Mesenchymal stem cell (in vitro differentiated cells and primary cell): ENCODE data around the gene PCNX4.

Experiments
- DNase-seq: peaks from one replicate; pipeline ENCODE4 v3.0.0-alpha.2; 2013
- H2AFZ ChIP-seq: one replicate; pipeline ENCODE4 v1.6.1; 2013; ENCODE audit warnings: low read depth, mild to moderate bottlenecking, control low read depth, inconsistent platforms, low read length, moderate library complexity
- H2AK5ac ChIP-seq: 2 replicates; pipeline ENCODE4 v1.6.1; 2013; ENCODE audit warnings: low read length, moderate library complexity, mild to moderate bottlenecking, inconsistent platforms; ENCODE audit not compliant: severe bottlenecking
- H2BK120ac ChIP-seq: one replicate; pipeline ENCODE4 v1.6.1; 2013; ENCODE audit warnings: low read depth, mild to moderate bottlenecking, inconsistent platforms, low read length, moderate library complexity
- H2BK12ac ChIP-seq, 2 experiments: one replicate each; pipeline ENCODE4 v1.6.1; 2013; ENCODE audit warnings: inconsistent platforms in 2 of 2, low read length in 2 of 2, mild to moderate bottlenecking in 2 of 2, moderate library complexity in 2 of 2, control low read depth in 1 of 2
- H2BK15ac ChIP-seq: one replicate; pipeline ENCODE4 v1.6.1; 2013; ENCODE audit warnings: mild to moderate bottlenecking, low read depth, inconsistent platforms; ENCODE audit not compliant: poor library complexity, severe bottlenecking
- H2BK5ac ChIP-seq: 2 replicates; pipeline ENCODE4 v1.6.1; 2013; ENCODE audit warnings: low read depth, mild to moderate bottlenecking, low read length, control low read depth, inconsistent platforms; ENCODE audit not compliant: poor library complexity, severe bottlenecking
- H3K14ac ChIP-seq, 2 experiments: one replicate each; pipeline ENCODE4 v1.6.1; 2013; ENCODE audit warnings: inconsistent platforms in 2 of 2, low read length in 2 of 2, control low read depth in 1 of 2, mild to moderate bottlenecking in 1 of 2, moderate library complexity in 1 of 2
- H3K18ac ChIP-seq, 2 experiments: one replicate each; pipeline ENCODE4 v1.6.1; 2013; ENCODE audit warnings: inconsistent platforms in 2 of 2, low read length in 2 of 2, control low read depth in 1 of 2, low read depth in 1 of 2, mild to moderate bottlenecking in 1 of 2
- H3K23ac ChIP-seq, 2 experiments: one replicate each; pipeline ENCODE4 v1.6.1; 2013; ENCODE audit warnings: inconsistent platforms in 2 of 2, low read length in 2 of 2, mild to moderate bottlenecking in 2 of 2, moderate library complexity in 2 of 2, control low read depth in 1 of 2
- H3K27ac ChIP-seq: 2 replicates; pipeline ENCODE4 v1.5.1; 2013; ENCODE audit warnings: mild to moderate bottlenecking, moderate library complexity, low read length, control low read depth, inconsistent platforms; ENCODE audit not compliant: poor library complexity, severe bottlenecking
- H3K27me3 ChIP-seq, 2 experiments: 2 replicates each; pipeline versions ENCODE4 v1.6.1 to v1.7.0; 2013; ENCODE audit warnings: low read length in 2 of 2, mild to moderate bottlenecking in 2 of 2, moderate library complexity in 2 of 2, control low read depth in 1 of 2, inconsistent platforms in 1 of 2; ENCODE audit not compliant: control insufficient read depth in 1 of 2, insufficient read depth in 1 of 2
- H3K36me3 ChIP-seq, 2 experiments: 2 replicates each; pipeline versions ENCODE4 v1.6.1 to v1.7.0; 2013; ENCODE audit warnings: low read length in 2 of 2, control low read depth in 1 of 2, inconsistent platforms in 1 of 2, low read depth in 1 of 2, mild to moderate bottlenecking in 1 of 2; ENCODE audit not compliant: insufficient read depth in 2 of 2, control insufficient read depth in 1 of 2
- H3K4ac ChIP-seq, 2 experiments: one replicate each; pipeline ENCODE4 v1.6.1; 2013; ENCODE audit warnings: inconsistent platforms in 2 of 2, low read length in 2 of 2, mild to moderate bottlenecking in 2 of 2, moderate library complexity in 2 of 2, control low read depth in 1 of 2, low read depth in 1 of 2
- H3K4me1 ChIP-seq: 2 replicates; pipeline ENCODE4 v1.6.1; 2013; ENCODE audit warnings: low read depth, low read length, control low read depth; ENCODE audit not compliant: control insufficient read depth, insufficient read depth
- H3K4me2 ChIP-seq: 2 replicates; pipeline ENCODE4 v1.6.1; 2013; ENCODE audit warnings: low read length, mild to moderate bottlenecking, inconsistent platforms; ENCODE audit not compliant: poor library complexity, severe bottlenecking
- H3K4me3 ChIP-seq, 2 experiments: 2 replicates each; pipeline versions ENCODE4 v1.5.1 to v1.7.0; 2013; ENCODE audit warnings: low read length in 2 of 2, mild to moderate bottlenecking in 2 of 2, control low read depth in 1 of 2, low read depth in 1 of 2; ENCODE audit not compliant: insufficient read depth in 1 of 2
- H3K79me1 ChIP-seq: replicated peaks from 2 replicates; pipeline ENCODE4 v1.6.1; 2013; ENCODE audit warnings: mild to moderate bottlenecking, control low read depth, low read length, inconsistent platforms; ENCODE audit not compliant: poor library complexity, severe bottlenecking
- H3K9ac ChIP-seq: 2 replicates; pipeline ENCODE4 v1.7.0; 2013; ENCODE audit warnings: mild to moderate bottlenecking, low read length, moderate library complexity
- H3K9me3 ChIP-seq: 2 replicates; pipeline ENCODE4 v1.7.0; 2013; ENCODE audit warnings: mild to moderate bottlenecking, low read length; ENCODE audit not compliant: control insufficient read depth
- H4K8ac ChIP-seq: one replicate; pipeline ENCODE4 v1.6.1; 2013; ENCODE audit warnings: inconsistent platforms, mild to moderate bottlenecking, low read length, moderate library complexity
- H4K91ac ChIP-seq: one replicate; pipeline ENCODE4 v1.6.1; 2013; ENCODE audit warnings: mild to moderate bottlenecking, low read length, inconsistent platforms
- WGBS: methylation state at CpG from one replicate; pipeline ENCODE4 v1.1.7; 2013; ENCODE audit warnings: mixed read lengths; 5-methylcytosine and 5-hydroxymethylcytosine counted together

PCNX4 gene

DNA sequence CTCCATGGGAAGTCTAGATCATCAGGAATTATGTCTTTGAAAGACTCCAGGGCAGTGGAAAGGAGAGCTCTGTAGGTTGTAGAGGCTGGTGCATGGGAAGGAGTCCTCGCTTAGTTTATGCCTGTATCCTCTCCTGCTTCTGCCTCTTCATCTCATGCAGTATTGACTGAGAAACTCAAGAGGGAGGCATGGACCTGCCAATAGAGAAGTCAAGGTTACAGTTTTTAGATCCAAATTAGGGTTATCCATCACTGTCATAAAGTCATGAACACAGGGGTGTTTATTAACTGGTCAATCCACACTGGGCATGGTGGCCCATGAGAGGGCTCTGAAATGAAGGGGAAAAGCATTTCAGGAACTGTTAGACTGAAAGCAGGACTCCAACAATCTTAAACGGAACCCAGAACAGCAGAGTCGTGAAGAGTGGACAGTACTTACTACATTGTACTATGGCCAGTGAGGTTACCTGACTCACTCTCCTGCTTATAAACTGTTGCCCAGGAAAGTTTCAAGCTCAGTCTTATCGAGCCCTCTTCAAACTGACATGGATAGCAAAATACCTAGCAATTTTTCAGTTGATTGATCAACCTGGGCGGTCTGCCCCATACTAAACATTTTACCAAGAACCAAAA, 103.6 kb downstream of the PCNX4 start:
- no peak overlapping the region for H3K4me2 ChIP-seq
- no peak overlapping the region for H3K23ac ChIP-seq
- H2BK120ac ChIP-seq, result no peak overlapping the region
- DNase-seq, result no peak
- H3K36me3 ChIP-seq, result no peaks in the 10 kb centered on the region
- H4K8ac ChIP-seq, result no peak overlapping the region
- H3K4ac ChIP-seq, result no peak overlapping the region
- H3K18ac ChIP-seq, result no peak overlapping the region
- 89% methylated on average over 4 of the region's 5 CpGs for WGBS
- no peak overlapping the region for H3K4me3 ChIP-seq
- H3K4me1 ChIP-seq, result no peaks in the 10 kb centered on the region
- no peak overlapping the region for H2AK5ac ChIP-seq
- H3K9me3 ChIP-seq, result peaks cover 18% of the 10 kb centered on the region
- no peak overlapping the region for H3K27ac ChIP-seq
- no peak overlapping the region for H3K14ac ChIP-seq
- H3K79me1 ChIP-seq, result no peaks in the 10 kb centered on the region
- H2BK12ac ChIP-seq, result no peak overlapping the region
- H2AFZ ChIP-seq, result no peak overlapping the region
- H3K9ac ChIP-seq, result no peak overlapping the region
- no peaks in the 10 kb centered on the region for H3K27me3 ChIP-seq
- no peak overlapping the region for H2BK5ac ChIP-seq
- no peak overlapping the region for H4K91ac ChIP-seq
- H2BK15ac ChIP-seq, result no peak overlapping the region

DNA sequence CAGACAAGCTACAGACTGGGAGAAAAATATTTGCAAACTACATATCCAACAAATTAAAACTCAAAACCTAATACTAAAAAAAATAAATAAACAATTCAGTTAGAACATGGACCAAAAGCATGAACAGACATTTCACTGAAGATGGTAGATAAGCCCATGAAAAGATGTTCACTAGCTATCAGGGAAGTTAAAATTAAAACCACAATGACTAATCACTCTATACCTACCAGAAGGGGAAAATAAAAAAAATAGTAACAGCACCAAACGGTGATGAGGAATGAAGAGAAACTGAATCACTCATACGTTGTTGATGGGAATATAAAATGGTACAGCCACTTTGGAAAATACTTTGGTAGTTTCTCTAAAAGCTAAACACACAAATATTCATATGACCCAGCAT, 104.6 kb downstream of the PCNX4 start:
- no peak for DNase-seq
- Histone ChIP-seq H3K9ac (no peak overlapping the region), H3K79me1 (no peaks in the 10 kb centered on the region), H3K36me3 (no peaks in the 10 kb centered on the region), H3K4me3 (no peak overlapping the region), H2BK5ac (no peak overlapping the region), H3K4ac (no peak overlapping the region), H3K4me1 (no peaks in the 10 kb centered on the region), H3K4me2 (no peak overlapping the region), H2BK12ac (no peak overlapping the region), H2AK5ac (no peak overlapping the region), H3K14ac (no peak overlapping the region), H3K27ac (no peak overlapping the region), H2AFZ (no peak overlapping the region), H3K9me3 (peaks cover 18% of the 10 kb centered on the region), H2BK120ac (no peak overlapping the region), H2BK15ac (no peak overlapping the region), H3K27me3 (no peaks in the 10 kb centered on the region), H4K91ac (no peak overlapping the region), H3K23ac (no peak overlapping the region), H3K18ac (no peak overlapping the region), H4K8ac (no peak overlapping the region)
- WGBS, result no CpG with 5 or more reads among the region's 2 CpGs

- Histone ChIP-seq H3K27ac (no peak overlapping the region), H2AFZ (no peak overlapping the region), H3K4ac (no peak overlapping the region), H3K4me2 (no peak overlapping the region), H3K79me1 (no peaks in the 10 kb centered on the region), H3K4me1 (no peaks in the 10 kb centered on the region), H3K14ac (peak overlapping the region in 1 of 2 experiments; percentile 39), H2BK12ac (no peak overlapping the region), H4K91ac (no peak overlapping the region), H2BK120ac (no peak overlapping the region), H3K18ac (no peak overlapping the region), H2AK5ac (no peak overlapping the region), H3K9ac (no peak overlapping the region), H3K23ac (no peak overlapping the region), H3K9me3 (peaks cover 18% of the 10 kb centered on the region), H3K36me3 (no peaks in the 10 kb centered on the region), H2BK15ac (no peak overlapping the region), H4K8ac (no peak overlapping the region), H2BK5ac (no peak overlapping the region), H3K27me3 (no peaks in the 10 kb centered on the region), H3K4me3 (no peak overlapping the region)
- no peak for DNase-seq
- WGBS, result 67% methylated on average over 1 of the region's 1 CpG
Measured at GRCh38 chr14:60197629-60198303, 106.0 kb downstream of the PCNX4 start.

GRCh38 chr14:60199321-60199720, 107.6 kb downstream of the PCNX4 start:
- H2BK12ac ChIP-seq, result no peak overlapping the region
- H4K91ac ChIP-seq, result no peak overlapping the region
- H3K4ac ChIP-seq, result no peak overlapping the region
- no peak overlapping the region for H3K14ac ChIP-seq
- H2AFZ ChIP-seq, result no peak overlapping the region
- no peaks in the 10 kb centered on the region for H3K36me3 ChIP-seq
- no peak overlapping the region for H3K27ac ChIP-seq
- H3K4me3 ChIP-seq, result no peak overlapping the region
- H3K9ac ChIP-seq, result no peak overlapping the region
- H4K8ac ChIP-seq, result no peak overlapping the region
- no peak overlapping the region for H2BK120ac ChIP-seq
- H3K4me1 ChIP-seq, result no peaks in the 10 kb centered on the region
- H2AK5ac ChIP-seq, result no peak overlapping the region
- no peaks in the 10 kb centered on the region for H3K79me1 ChIP-seq
- no peak overlapping the region for H3K4me2 ChIP-seq
- no peak overlapping the region for H3K23ac ChIP-seq
- H3K18ac ChIP-seq, result no peak overlapping the region
- H3K9me3 ChIP-seq, result peaks cover 18% of the 10 kb centered on the region
- no peak for DNase-seq
- H3K27me3 ChIP-seq, result no peaks in the 10 kb centered on the region
- H2BK5ac ChIP-seq, result no peak overlapping the region
- H2BK15ac ChIP-seq, result no peak overlapping the region
